ENCODE data around the gene ASNS.

DNA sequence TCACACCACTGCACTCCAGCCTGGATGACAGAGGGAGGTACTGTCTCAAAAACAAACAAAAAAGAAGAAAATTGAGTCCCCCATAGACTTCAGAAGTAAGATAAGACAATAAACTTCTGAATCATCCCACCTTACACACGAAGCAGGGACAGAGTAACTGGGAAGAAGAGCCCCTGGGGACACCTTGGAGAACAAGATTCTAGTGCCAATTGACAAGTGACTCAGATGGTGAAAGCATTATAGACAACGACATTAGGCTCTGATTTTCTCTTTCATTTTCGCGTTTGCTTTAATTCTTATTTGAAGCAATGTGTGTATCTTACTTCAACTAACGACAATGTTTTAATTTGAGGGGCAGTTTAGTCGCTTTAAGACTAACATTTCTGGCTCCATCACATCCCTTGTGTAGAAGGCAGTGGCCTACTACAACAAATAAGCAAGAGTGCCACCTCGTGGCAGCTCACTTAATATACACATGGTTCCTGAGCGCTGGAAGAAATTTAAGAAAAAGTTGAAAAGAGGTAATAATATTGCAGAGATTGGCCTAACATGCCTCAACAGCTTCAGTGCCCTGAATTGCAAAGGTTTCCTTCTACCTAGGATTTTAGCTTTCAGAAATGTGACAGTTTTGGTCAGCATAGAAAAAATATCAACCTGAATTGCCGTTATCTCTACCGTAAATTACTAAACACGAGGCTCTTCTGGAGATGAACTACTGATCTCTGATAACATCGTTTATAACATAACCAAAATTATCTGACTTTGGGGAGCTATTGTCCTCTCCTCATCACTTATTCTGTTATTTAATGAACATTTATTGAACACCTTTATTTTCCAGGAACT, 36.7 kb downstream of the ASNS start:
- TF ChIP-seq, protein P1, sequence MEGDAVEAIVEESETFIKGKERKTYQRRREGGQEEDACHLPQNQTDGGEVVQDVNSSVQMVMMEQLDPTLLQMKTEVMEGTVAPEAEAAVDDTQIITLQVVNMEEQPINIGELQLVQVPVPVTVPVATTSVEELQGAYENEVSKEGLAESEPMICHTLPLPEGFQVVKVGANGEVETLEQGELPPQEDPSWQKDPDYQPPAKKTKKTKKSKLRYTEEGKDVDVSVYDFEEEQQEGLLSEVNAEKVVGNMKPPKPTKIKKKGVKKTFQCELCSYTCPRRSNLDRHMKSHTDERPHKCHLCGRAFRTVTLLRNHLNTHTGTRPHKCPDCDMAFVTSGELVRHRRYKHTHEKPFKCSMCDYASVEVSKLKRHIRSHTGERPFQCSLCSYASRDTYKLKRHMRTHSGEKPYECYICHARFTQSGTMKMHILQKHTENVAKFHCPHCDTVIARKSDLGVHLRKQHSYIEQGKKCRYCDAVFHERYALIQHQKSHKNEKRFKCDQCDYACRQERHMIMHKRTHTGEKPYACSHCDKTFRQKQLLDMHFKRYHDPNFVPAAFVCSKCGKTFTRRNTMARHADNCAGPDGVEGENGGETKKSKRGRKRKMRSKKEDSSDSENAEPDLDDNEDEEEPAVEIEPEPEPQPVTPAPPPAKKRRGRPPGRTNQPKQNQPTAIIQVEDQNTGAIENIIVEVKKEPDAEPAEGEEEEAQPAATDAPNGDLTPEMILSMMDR (IDR thresholded peaks at IDR 0.05): no peak
- TF ChIP-seq POLR2A (IDR thresholded peaks at IDR 0.05): no peak

Data from lower leg skin (tissue), 3 donors.